ENCODE measurements around the gene VAC14. TPM values are rescaled to one million over a fixed set of nuclear protein-coding genes. Genes with fewer than 3 reads are reported as not detected.
A peak's percentile ranks its signal among the peaks of the same experiment; 100 is the strongest.

The VAC14 gene
- polyA plus RNA-seq, 1 of the 3 experiments (the other 2 are of a cell fraction) = 33.2 TPM

DNA sequence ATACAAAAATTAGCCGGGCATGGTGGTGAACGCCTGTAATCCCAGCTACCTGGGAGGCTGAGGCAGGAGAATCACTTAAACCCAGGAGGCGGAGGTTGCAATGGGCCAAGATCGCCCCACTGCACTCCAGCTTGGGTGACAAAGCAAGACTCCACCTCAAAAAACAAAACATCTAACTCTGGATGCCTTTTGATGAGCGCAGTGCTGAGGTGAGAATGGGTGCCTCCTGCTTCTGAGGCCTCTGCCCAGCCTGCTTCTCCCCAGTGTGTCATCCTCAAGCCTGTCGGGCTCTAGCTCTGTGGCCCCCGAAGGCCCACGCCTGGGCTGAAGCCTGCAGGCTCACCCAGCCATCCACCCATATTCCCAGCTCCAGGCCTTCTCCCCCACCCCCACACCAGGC lies 104.6 kb downstream of the VAC14 start (continued):
- TF ChIP-seq, protein P1, sequence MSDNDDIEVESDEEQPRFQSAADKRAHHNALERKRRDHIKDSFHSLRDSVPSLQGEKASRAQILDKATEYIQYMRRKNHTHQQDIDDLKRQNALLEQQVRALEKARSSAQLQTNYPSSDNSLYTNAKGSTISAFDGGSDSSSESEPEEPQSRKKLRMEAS (IDR thresholded peaks at IDR 0.05; ENCODE audit: low read depth) = no peak
- TF ChIP-seq EZH2phosphoT487 (IDR thresholded peaks at IDR 0.05; ENCODE audit: borderline replicate concordance, low read depth) = no peak
- TF ChIP-seq MXI1 (IDR thresholded peaks at IDR 0.05; ENCODE audit: low read depth, low read length) = no peak
- TF ChIP-seq, protein P2, sequence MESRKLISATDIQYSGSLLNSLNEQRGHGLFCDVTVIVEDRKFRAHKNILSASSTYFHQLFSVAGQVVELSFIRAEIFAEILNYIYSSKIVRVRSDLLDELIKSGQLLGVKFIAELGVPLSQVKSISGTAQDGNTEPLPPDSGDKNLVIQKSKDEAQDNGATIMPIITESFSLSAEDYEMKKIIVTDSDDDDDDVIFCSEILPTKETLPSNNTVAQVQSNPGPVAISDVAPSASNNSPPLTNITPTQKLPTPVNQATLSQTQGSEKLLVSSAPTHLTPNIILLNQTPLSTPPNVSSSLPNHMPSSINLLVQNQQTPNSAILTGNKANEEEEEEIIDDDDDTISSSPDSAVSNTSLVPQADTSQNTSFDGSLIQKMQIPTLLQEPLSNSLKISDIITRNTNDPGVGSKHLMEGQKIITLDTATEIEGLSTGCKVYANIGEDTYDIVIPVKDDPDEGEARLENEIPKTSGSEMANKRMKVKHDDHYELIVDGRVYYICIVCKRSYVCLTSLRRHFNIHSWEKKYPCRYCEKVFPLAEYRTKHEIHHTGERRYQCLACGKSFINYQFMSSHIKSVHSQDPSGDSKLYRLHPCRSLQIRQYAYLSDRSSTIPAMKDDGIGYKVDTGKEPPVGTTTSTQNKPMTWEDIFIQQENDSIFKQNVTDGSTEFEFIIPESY (IDR thresholded peaks at IDR 0.05; ENCODE audit: borderline replicate concordance, low read depth) = no peak

DNA sequence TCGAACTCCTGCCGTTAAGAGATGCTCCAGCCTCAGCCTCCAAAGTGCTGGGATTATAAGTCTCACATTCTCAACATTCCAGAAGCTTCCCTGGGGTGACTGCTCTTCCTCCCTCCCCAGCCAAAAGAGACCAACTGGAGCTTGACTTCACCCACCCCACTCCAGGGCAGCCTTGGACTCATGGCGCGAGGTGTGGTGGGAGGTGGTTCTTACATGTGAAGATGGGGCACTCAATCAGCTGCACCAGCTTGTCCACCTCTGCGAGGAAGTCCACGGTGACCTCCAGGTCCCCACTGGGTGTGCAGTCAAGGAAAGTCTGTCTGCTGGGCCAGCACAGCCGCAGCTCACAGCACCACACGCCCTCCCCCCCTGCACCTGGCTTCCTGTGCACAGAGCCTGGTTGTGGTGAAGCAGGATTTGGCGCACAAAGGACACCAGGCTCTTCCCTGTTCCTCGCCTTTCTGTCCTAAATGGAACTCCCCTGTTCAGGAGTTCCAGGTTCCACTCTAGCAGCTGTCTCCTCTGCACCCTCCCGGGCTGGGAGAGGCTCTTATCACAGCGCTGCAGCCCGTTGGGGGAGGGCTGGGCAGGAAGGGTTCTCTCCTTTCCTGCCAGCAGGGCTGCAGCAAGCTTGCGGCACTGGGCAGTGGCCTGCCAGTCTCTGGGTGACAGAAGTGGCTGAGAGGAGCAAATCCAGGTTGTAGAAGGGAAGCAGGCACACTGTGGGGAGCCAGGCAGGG lies 105.5 kb downstream of the VAC14 start:
- TF ChIP-seq RAD21 (IDR thresholded peaks at IDR 0.05; ENCODE audit: low read length) (peak; percentile 24), EP300 (IDR thresholded peaks at IDR 0.05; ENCODE audit: borderline replicate concordance in 1 of 2, low read depth in 1 of 2, low read length in 1 of 2) (no peak), GATA2 (CRISPR knock-in tag; IDR thresholded peaks at IDR 0.05) (no peak), RXRA (IDR thresholded peaks at IDR 0.05; ENCODE audit: borderline replicate concordance, low read depth) (no peak), CHD2 (IDR thresholded peaks at IDR 0.05; ENCODE audit: low read length, partially characterized antibody) (peak; percentile 47)
- TF ChIP-seq, protein P3, sequence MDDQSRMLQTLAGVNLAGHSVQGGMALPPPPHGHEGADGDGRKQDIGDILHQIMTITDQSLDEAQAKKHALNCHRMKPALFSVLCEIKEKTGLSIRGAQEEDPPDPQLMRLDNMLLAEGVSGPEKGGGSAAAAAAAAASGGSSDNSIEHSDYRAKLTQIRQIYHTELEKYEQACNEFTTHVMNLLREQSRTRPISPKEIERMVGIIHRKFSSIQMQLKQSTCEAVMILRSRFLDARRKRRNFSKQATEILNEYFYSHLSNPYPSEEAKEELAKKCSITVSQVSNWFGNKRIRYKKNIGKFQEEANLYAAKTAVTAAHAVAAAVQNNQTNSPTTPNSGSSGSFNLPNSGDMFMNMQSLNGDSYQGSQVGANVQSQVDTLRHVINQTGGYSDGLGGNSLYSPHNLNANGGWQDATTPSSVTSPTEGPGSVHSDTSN (IDR thresholded peaks at IDR 0.05) = no peak
- TF ChIP-seq, protein P4, sequence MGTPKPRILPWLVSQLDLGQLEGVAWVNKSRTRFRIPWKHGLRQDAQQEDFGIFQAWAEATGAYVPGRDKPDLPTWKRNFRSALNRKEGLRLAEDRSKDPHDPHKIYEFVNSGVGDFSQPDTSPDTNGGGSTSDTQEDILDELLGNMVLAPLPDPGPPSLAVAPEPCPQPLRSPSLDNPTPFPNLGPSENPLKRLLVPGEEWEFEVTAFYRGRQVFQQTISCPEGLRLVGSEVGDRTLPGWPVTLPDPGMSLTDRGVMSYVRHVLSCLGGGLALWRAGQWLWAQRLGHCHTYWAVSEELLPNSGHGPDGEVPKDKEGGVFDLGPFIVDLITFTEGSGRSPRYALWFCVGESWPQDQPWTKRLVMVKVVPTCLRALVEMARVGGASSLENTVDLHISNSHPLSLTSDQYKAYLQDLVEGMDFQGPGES (IDR thresholded peaks at IDR 0.05; ENCODE audit: low read depth, low read length) = no peak
- TF ChIP-seq, protein P1 (IDR thresholded peaks at IDR 0.05; ENCODE audit: low read depth) = no peak
- TF ChIP-seq, protein P5, sequence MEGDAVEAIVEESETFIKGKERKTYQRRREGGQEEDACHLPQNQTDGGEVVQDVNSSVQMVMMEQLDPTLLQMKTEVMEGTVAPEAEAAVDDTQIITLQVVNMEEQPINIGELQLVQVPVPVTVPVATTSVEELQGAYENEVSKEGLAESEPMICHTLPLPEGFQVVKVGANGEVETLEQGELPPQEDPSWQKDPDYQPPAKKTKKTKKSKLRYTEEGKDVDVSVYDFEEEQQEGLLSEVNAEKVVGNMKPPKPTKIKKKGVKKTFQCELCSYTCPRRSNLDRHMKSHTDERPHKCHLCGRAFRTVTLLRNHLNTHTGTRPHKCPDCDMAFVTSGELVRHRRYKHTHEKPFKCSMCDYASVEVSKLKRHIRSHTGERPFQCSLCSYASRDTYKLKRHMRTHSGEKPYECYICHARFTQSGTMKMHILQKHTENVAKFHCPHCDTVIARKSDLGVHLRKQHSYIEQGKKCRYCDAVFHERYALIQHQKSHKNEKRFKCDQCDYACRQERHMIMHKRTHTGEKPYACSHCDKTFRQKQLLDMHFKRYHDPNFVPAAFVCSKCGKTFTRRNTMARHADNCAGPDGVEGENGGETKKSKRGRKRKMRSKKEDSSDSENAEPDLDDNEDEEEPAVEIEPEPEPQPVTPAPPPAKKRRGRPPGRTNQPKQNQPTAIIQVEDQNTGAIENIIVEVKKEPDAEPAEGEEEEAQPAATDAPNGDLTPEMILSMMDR (IDR thresholded peaks at IDR 0.05) = 0 out of 2 replicates have a peak, but pooled peaks have one; percentile 11
- TF ChIP-seq, protein P2 (IDR thresholded peaks at IDR 0.05; ENCODE audit: borderline replicate concordance, low read depth) = no peak
- H3K9ac ChIP-seq = no peak overlapping the region
- DNase-seq = peak; percentile 67
- no peaks in the 10 kb centered on the region for H3K36me3 ChIP-seq (replicated peaks in 1 of 2; ENCODE audit: control insufficient read depth in 1 of 2, insufficient read depth in 2 of 2, low read length in 1 of 2)
- H4K20me1 ChIP-seq (ENCODE audit: insufficient read depth) = no peaks in the 10 kb centered on the region
- H3K9me2 ChIP-seq = no peaks in the 10 kb centered on the region
- CTCF ChIA-PET = interaction anchor here (1.0 to 3.8 kb wide), 5 partner anchors 7 to 76 kb away, joined by 3 to 21 read pairs (median 5); no protein-coding TSS in a partner anchor
- POLR2A ChIA-PET = interaction anchor here (0.7 to 1.1 kb wide), 2 partner anchors 8 to 145 kb away, joined by 3 to 4 read pairs; no protein-coding TSS in a partner anchor
- H3K4me3 ChIP-seq (ENCODE audit: low read depth in 2 of 2, low read length in 1 of 2) = no peak overlapping the region
- H2AFZ ChIP-seq (ENCODE audit: low read depth) = no peak overlapping the region
- peaks cover 12% of the 10 kb centered on the region for H3F3A ChIP-seq (replicated peaks; ENCODE audit: insufficient read depth)
- peak overlapping the region; percentile 74; the same call in 1 of the 2 replicates for H3K4me2 ChIP-seq
- H3K27me3 ChIP-seq (ENCODE audit: insufficient read depth) = no peaks in the 10 kb centered on the region
- H3K9me3 ChIP-seq = no peaks in the 10 kb centered on the region
- peak overlapping the region; percentile 33 to 89 for H3K27ac ChIP-seq (ENCODE audit: low read depth in 2 of 2, low read length in 1 of 2)
- no peaks in the 10 kb centered on the region for H3K79me2 ChIP-seq (ENCODE audit: insufficient read depth)
- H3K4me1 ChIP-seq (ENCODE audit: control insufficient read depth in 1 of 2, insufficient read depth in 2 of 2, low read depth in 1 of 2, low read length in 1 of 2) = peaks cover 52 to 83% of the 10 kb centered on the region in 2 experiments
- 67% methylated on average over 10 of the region's 14 CpGs for WGBS (ENCODE audit: low lambda C conversion rate)

Data from SK-N-SH (cell line).